ENCODE results near the gene LYVE1.
"Not testable (repeated sequence)": the region's sequence is repeated elsewhere in the genome, so short reads cannot be mapped to it uniquely, and the experiment has no call there.

Gene LYVE1

DNA sequence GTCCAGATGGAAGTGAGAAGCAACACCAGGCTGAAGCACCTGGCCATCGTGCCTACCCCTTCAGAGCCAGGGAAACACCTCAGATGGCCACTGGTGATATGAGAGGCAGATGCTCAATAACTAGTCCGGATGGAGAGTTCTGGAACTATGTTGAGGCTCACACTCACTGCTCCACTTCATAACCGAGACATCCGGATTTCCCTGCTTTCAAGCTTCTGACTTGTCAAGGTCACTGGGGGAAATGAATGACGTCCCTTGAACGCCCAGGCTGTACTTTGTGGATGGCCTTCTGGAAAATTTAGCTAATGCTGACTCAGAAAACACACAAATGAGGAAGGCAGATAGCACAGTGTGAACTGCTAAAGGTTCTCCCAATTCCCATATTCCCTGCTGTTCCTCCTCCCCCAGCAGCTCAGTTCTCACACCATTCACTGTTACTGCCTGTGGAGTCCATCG, at the start of gene LYVE1:
TSS of gene LYVE1 (minus strand) at position 180 of the 456 bp plus-strand sequence. CDS start at position 47, 133 bp downstream.
- no peak for DNase-seq (ENCODE audit: low spot score)

DNA sequence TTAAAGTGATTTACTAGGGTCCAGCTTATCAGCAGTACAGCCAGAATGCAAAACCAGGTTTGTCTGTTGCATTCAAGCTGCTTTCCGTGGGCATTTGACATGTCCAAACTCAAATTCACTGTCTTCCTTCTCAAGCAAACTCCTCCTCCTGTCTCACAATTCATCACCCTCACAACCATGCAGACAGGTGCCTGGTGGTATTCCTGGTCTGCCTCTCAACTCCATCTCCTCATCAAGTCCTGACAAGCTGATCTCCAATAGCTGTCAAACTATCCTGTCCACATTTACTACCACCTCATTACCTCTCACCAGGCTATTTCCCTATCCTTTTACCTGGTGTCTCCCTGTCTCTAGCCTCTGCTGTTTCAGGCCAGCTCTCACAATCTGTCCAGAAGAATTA, 49.1 kb upstream of the LYVE1 start:
- DNase-seq (ENCODE audit: low spot score), result no peak

DNA sequence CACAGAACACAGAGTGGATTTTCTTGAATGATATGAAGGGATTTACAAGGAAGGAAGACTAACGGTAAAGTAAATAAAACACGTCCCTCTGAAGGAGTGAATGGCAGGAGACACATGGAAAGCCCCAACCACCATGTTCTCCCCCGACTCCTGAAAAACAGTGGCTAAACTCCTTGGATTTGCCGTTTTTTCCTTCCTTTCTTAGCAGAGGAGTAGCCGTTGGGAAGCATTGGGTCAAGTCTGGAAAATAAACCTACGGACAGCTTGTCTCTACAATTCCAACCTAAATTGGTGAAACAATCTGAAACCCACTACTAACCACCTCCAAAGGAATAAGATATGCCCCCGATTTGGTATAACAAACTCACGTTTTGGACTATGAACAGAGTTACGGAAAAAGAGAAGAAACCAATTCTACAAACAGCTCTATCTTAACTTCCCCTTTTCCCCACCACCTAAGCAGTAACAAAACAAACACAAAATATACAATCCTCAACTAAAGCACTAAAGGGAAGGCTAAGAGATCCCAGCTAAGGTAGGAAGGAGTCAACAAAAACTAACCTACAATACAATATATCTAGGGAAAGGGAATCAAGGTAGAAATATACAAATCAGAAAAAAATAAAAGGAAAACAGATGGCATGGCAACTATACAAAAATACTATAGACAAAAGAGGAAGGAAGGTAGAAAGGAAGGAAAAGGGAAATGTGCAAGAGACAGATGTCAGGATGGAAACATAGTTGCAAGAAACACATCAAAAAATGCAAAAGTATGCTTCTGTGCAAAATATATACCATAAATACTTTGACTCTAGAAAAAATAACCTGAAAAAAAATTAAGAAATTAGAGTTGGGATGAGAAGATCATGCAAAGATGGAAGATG, 43.8 kb upstream of the LYVE1 start:
- no peak for DNase-seq (ENCODE audit: low spot score)

- DNase-seq (ENCODE audit: low spot score), result no peak
These were observed 41.2 kb upstream of the LYVE1 start for GRCh38 chr11:10609636-10610035.

GRCh38 chr11:10608584-10608983, 40.1 kb upstream of the LYVE1 start:
- DNase-seq (ENCODE audit: low spot score), result no peak

DNA sequence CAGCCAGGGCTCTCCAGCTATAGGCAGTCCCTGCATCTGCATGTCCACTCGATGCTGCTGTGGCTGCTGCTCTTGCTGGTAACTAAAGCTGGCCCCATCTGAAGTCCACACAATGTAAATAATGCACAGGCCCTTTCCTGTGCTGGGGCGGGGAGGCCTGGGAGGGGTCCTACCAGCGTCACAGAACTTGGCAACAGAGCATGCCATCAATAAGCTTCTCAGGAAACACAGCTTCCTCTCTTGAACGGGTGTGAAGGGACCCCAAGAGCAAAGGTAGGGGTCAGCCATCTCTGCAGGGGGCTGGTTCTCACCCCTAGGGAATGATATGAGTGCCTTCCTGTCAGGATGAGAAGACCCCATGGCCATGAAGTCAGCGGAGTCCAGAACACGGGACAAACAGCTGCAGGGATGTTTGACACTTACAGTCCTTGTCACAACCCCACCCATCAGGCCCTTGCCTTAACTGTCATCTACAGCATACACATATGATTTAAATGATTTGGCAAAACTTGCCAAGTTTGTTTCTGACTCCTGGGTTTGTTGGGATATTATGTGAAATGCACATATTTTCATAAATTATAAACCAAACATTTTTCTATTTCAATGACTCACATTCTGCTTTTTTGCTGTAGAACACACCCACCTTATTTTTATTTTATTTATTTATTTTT, 39.1 kb upstream of the LYVE1 start:
- DNase-seq (ENCODE audit: low spot score), result no peak

GRCh38 chr11:10606536-10607208, 38.2 kb upstream of the LYVE1 start:
- DNase-seq (ENCODE audit: low spot score), result no peak

DNA sequence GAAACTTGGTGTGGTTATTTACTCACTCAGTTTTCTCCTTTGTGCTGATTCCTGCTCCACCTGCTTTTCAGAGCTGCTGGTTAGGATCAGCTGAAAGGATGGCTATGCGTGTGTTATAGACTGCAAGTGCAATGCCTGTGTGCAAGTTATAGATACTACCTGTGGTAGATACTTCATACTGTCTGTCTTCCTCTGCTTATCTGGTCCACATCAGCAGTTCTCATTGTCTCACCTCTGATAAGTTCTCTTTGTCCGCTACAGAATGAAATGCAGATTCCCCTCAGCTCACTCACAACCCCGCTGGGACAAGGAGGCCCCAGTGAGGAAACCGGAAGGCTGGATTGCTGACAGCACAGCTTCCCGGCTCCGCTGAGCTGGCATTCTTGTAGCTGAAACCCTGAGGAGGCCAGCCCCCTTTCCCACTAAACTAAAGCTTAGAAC, 37.5 kb upstream of the LYVE1 start:
- no peak for DNase-seq (ENCODE audit: low spot score)

DNA sequence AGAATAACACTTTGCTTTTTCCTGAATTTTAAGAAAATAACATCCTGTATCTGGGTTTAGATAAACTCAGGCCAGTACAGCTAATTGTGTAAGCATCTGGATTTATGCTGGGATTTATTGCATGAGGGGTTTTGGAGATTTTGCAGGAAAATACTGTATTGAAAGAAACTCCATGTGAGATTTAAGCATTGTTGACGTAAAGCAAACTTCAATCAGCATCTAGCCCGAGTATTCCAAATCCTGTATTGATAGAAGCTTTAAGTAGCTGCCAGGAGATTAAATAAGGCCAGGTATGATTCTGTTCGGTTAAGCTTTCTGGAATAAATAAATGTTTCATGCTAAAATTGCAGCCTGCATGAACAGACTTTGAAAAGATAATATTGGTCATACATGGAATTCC, 36.3 kb upstream of the LYVE1 start:
- no peak for DNase-seq (ENCODE audit: low spot score)

DNA sequence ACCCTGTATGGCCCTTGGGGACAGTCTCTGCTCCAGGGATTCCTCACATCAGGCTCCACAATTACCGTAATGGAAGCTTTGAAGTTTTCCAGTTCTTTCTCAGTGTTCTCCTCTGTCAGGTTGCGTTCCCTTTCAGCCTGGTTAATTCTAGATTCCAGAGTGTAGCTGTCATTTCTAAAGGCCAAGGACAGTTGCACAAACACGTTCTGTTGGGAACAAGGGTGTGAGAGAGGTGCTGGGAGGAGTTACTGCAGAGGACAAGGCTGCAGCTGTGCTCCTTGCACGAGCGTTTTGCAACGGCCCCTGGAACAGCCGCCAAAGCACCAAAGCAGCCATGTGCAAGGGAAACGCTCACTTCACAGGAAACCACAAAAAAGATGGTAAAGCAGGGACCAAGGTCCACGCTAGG, 35.9 kb upstream of the LYVE1 start:
- no peak for DNase-seq (ENCODE audit: low spot score)

GRCh38 chr11:10603721-10604297, 35.3 kb upstream of the LYVE1 start:
- DNase-seq (ENCODE audit: low spot score), result no peak

DNA sequence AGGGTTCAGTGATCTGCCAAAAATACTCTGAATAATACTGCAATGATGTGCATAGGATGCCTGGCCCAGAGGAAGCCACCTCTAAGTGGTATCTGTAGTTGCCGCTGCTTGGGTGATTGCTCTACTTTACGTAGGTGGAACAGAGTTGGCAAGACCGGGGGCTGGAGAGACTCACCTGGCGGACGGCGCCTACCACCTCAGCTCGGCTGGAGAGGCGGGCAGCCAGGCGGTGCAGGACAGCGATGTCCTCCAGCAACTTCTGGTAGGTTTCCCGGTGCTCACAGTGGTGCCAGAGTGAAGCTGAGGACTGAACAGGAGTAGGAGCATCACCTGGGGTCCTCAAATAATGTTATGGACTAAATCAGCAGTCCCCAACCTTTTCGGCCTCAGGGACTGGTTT, 34.5 kb upstream of the LYVE1 start:
- DNase-seq (ENCODE audit: low spot score), result no peak

DNA sequence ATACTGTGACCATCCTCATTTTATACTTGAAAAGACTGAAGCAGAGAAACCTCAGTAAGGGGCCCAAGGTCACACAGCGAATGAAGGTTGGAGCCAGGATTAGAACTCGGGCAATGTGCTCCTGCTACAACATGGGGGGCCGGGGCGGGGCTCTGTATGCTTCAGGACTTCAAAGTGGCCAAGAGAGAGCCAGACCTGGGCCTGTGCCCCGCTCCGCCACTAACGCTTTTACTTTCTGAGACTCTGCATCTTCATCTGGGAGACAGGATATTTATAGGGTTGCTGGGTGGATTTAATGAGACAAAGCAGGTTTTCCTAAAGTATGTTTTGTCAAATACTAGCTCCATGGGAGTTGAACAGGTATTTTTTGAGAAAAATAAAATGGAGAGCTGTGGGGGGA, 33.9 kb upstream of the LYVE1 start:
- DNase-seq (ENCODE audit: low spot score), result no peak

DNA sequence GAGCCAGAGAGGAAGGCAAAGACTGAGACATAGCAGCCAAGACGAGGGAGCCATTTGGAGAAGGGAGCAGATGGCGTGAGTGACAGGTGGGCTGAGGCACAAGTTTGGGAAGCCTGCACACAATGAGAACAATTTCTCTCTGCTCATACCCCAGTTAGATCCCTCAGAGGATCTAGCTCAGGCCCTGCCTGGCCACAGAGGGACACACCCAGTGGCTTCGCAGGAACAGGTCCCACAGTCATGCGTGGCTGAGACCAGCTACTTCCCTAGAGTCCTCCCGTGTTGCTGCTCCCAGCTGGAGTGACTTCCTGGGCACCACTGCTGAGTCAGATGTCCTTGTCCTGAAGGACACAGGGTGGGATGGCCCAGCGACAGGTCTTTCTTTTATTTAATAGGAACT, 33.4 kb upstream of the LYVE1 start:
- no peak for DNase-seq (ENCODE audit: low spot score)

DNA sequence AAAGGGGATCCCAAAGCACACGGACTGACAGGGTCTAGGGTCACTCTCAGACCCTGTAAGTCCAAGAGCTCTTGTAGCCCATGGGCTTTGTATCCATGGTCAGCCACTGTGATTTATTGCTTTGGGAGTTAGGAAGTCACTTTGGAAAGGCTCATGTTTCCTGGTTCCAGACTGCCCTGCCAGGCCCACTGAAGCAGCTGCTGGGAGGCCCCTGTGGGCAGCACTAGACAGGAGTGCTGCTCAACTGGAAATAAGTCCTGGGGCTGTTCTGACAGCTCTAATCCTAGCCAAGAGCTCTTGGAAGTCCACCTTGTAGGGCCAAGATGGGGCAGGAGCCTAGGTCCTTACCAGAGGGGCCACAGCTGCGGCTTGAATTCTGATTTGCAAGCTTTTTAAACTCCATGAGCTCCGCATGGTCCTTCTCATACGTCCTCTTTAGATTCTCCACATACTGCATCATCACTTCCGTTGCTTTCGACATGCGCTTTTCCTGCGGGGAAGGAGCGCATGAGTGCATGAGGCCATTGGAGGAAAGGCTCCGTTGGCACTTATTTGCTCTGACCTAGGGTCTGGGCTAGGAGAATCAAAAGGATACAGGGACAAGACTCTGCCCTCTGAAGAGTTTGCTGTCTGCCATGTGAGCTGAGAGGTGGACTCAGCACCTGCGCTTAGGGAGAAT, 32.2 kb upstream of the LYVE1 start:
- DNase-seq (ENCODE audit: low spot score), result no peak

GRCh38 chr11:10599388-10600175, 31.1 kb upstream of the LYVE1 start:
- no peak for DNase-seq (ENCODE audit: low spot score)

- no peak for DNase-seq (ENCODE audit: low spot score)
These were observed 30.4 kb upstream of the LYVE1 start for GRCh38 chr11:10598816-10599215.

DNA sequence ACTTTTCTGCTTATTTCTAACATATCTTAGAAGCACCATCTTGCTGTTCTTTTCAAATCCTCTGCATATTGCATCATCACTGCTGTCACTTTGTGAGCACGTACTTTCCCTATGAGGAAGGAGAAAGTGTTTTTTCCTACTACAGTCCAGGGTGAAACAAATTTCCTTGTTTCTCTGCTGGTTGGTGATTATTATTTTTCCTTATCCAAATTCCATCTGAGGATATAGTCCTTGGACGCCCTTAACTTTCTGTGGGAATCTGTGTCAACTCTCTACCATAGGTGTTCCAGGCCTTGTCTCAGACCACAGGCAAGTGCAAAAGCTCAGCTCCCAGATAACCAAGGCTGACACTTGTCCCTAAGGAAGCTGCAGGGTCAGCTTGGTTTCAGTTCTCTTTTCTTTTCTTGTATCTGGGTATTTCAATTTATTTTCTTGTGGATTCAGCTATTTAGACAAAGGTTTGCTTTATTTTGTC, 29.4 kb upstream of the LYVE1 start:
- DNase-seq (ENCODE audit: low spot score), result no peak

- not testable (repeated sequence) for DNase-seq (ENCODE audit: low spot score)
These were observed 27.4 kb upstream of the LYVE1 start for GRCh38 chr11:10595840-10596239.

GRCh38 chr11:10594407-10594806, 25.9 kb upstream of the LYVE1 start:
- DNase-seq (ENCODE audit: low spot score), result no peak

DNA sequence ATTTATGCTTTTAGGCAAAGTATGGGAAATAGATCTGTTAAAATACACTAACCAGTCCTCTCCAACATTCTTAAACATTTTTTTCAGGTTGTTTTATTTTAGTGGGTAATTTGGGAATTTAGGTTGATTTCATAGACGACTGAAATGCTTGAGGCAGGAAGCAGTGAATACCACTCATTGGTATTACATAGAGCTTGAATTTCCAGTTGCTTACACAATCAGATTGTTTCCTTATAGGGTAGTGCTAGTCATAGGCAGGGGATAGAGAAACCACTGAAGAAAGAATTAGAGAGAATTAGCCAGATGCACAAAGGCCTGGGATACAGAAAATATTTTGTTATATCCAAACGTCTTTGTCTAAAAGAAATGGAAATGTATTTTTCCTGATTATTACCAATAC, 23.9 kb upstream of the LYVE1 start:
- DNase-seq (ENCODE audit: low spot score), result no peak
